ENCODE results near the gene STK32A.
A peak's percentile ranks its signal among the peaks of the same experiment; 100 is the strongest.

STK32A gene

DNA sequence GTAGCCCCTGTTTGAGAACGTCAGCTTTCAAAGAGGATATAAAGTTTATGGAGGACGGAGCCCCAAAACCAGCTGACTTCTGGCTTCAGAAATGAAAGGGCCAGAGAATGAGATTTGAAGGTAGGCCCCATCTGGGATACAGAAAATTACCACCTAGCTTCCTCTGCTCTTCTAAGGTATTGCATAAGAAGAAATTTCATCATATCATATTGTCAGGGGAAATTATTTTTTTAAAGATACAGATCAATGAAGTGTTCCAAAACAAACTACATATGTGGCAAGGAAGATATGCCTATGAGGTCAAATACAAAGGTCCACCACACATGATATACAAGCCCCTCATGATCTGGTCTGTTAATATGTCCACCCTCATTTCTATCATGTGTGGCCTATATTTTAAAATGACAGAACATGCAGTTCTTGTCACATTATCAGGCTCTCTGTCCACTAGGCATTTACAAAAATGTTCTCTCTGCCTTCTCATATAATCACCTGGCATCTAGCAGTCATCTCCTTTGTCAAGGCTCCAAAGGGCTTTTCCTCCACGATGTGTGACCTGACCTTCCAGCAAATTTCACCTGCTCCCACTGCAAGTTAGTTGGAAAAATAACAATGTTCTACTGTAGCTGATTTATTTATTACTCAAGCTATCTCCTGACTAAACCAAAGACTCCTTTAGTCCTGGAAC lies 192.0 kb downstream of the STK32A start:
- no peak for DNase-seq (ENCODE audit: low spot score)

DNA sequence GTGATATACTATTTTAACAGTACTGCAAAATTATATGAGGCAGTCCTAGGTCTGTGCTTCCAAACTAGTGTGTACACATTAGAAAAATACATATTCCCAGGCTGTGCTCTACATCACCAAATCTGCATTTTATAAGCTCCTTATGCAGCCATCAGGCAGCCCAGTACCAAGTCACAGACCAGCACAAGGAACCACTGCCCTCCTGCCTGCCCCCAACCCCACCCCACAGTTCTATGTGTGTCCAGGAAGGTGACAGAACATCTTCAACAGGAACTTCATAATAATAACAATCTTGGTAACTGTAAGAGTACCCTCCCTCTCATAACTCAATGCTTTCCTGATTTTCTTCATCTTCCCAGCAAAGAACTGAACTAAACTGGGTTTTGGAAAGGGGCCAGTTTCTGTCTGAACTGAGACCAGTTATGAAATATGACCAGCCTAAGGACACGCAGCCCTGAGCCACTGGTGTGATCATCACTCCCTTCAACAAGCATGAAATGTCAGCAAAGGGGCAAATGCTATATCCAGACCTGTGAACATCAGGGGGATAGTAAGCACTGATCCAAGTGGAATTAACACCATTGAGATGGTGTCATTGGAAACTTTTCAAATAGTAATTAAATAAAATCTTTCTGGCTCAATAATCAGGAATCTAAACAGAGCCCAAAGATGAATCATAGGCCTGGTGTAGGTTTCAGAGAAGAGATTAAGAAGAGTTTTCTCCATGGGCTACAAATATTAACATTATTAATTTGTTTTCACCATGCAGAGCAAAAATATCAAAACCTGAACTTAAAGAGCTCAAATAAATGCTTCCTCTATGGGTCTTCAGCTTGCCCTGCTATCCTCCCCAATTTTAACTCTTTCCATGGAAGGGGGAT lies 192.9 kb downstream of the STK32A start:
- peak; percentile 22 for DNase-seq (ENCODE audit: low spot score)

DNA sequence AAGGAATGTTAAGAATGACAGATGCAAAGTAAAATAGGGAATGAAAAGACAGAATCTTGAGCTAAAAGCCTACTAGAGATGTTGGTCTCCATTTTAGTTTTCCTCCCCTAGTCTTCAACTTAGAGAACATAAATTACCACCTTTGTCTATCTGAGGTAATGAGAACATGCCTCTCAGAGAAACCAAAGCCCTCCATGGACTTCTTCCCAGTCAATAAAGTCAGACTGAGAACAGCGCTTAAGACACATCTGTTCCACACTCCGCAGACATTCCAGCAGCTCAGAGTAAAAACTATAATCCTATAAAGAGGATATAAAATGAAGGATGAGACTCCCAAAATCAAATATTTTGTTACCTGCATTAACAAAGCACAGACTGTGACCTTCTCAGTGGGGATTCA lies 195.8 kb downstream of the STK32A start:
- no peak for DNase-seq (ENCODE audit: low spot score)

DNA sequence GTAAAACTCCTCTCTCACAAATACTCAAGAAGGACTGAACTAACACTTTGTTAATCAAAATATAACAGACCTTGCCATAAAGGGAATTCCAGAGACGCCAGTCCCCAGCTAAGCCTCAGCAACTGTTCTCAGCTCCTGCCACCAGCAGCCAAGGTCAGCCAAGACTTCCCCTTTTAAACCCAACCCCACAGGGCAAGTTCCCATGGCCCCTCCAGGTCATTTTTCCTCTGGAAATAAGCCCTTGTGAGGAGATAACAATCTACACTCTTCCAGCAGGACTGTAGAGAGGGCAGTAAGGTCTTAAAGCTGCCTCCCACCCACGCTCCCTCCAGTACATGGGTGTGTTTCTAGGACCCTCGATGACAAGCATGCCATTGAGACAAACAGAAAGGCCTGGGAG lies 196.8 kb downstream of the STK32A start:
- DNase-seq (ENCODE audit: low spot score) = no peak

DNA sequence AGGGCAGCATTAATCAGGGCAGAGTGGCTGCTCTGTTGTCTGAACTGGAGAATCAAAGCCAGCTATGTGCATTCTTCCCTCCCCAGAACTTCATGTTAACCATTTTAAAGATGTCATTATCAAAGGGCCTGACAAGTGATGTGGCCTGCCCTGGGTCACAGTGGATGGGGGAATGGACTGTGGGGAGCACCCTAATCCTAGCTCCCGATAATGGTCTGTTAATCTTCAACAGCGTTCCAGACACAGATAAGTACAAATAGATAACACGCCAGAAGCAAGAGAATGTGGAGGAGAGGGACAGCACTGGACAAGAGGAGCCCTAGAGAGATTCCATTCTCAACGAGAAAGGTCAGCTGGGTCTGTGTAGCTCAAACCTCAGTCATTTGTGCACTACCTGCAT lies 197.5 kb downstream of the STK32A start:
- DNase-seq (ENCODE audit: low spot score) = no peak

DNA sequence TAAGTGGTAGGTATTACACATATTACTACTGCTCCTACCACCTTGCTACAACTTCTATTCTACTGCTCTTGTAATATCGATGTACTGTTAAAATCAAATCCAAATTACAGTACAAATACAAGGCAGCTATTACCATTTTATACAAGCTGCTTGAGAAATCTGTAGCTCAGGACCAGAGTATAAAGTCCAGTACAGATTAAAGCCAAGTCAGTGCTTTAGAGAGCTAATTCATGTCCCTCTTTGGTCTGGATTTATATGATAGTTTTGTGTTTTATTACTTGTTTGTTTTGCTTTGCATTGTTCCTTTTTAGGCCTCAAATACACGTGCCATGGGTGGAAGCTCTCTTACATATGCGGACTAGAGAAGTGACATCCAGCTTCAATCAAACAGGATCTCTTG lies 199.2 kb downstream of the STK32A start:
- DNase-seq (ENCODE audit: low spot score) = no peak

- no peak for DNase-seq (ENCODE audit: low spot score)
Observed at GRCh38 chr5:147436596-147436995, 201.8 kb downstream of the STK32A start.

- DNase-seq (ENCODE audit: low spot score) = no peak
Observed at GRCh38 chr5:147437161-147437596, 202.4 kb downstream of the STK32A start.
